Spinal cord (tissue), 10 donors: ENCODE measurements around the gene AIG1. TPM values are rescaled to one million over a fixed set of nuclear protein-coding genes. Genes with fewer than 3 reads are reported as not detected.

ENCODE experiments used
- DNase-seq, 6 donors: peaks; one replicate each; pipeline versions ENCODE4 v3.0.0 to v3.0.0-alpha.2; 2013 to 2015; ENCODE audit warnings: low spot score in 6 of 6, low read depth in 4 of 6
- H3K27ac ChIP-seq: one replicate; pipeline ENCODE4 v1.5.1; 2013; ENCODE audit warnings: low read depth, low read length, control low read depth
- H3K27me3 ChIP-seq: one replicate; pipeline ENCODE4 v1.6.1; 2013; ENCODE audit warnings: low read length; ENCODE audit not compliant: control insufficient read depth, insufficient read depth
- H3K36me3 ChIP-seq: one replicate; pipeline ENCODE4 v1.6.1; 2013; ENCODE audit warnings: low read length; ENCODE audit not compliant: control insufficient read depth, insufficient read depth
- H3K4me1 ChIP-seq: one replicate; pipeline ENCODE4 v1.6.1; 2013; ENCODE audit warnings: low read length; ENCODE audit not compliant: control insufficient read depth, insufficient read depth
- H3K4me3 ChIP-seq: one replicate; pipeline ENCODE4 v1.5.1; 2013; ENCODE audit warnings: low read depth, low read length, control low read depth
- H3K9me3 ChIP-seq: one replicate; pipeline ENCODE4 v1.6.1; 2013; ENCODE audit warnings: low read length; ENCODE audit not compliant: control insufficient read depth, insufficient read depth
- WGBS: methylation state at CpG from one replicate; pipeline ENCODE4 v1.1.5; 2013; ENCODE audit warnings: missing lambda C conversion rate; ENCODE audit not compliant: insufficient coverage; 5-methylcytosine and 5-hydroxymethylcytosine counted together
- polyA plus RNA-seq, 2 donors: library from polyadenylated mRNA; unstranded; fragments of 120-200 nt; gene quantifications; one replicate each; pipeline ENCODE4 v1.2.1, GENCODE V29; 2013; ENCODE audit not compliant: insufficient read length in 2 of 2
- total RNA-seq, 2 donors: library from RNA; depleted of rRNA in 1 of 2; stranded (reverse); fragments of 120-200 nt in 1 of 2; fragments of >200 nt in 1 of 2; gene quantifications; one replicate each; pipeline versions ENCODE4 v1.2.3 to v1.2.4, GENCODE V29; 2013 to 2014
- donor health status: healthy.

Gene AIG1
- total and polyA plus RNA-seq, 4 donors = 56.5 to 72.6 (median 70.3) TPM

DNA sequence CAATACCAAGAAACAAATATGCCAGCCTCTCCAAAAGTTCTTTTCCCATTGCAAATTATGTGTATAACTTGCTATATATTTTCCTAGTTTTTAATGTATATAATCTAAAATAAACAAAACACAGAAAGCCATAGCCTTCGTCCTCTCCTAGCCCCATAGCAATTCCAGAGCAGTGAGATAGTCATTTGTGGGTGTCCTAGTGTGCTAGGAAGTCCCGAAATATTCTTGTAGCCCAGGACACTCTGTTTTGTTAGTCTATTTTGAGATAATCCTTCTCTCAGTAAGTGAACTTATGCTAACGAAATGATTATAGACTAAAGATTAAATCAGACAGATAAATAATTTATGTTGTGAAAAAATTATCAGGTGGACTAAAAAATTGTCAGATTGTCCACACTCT lies 90.7 kb downstream of the AIG1 start:
- H3K4me1 ChIP-seq = no peaks in the 10 kb centered on the region
- no peaks in the 10 kb centered on the region for H3K36me3 ChIP-seq
- DNase-seq = no peak
- H3K9me3 ChIP-seq = no peaks in the 10 kb centered on the region
- H3K27ac ChIP-seq = no peak overlapping the region
- H3K4me3 ChIP-seq = no peak overlapping the region
- no peaks in the 10 kb centered on the region for H3K27me3 ChIP-seq
- whole genome bisulfite sequencing = no CpG with 5 or more reads among the region's 3 CpGs

DNA sequence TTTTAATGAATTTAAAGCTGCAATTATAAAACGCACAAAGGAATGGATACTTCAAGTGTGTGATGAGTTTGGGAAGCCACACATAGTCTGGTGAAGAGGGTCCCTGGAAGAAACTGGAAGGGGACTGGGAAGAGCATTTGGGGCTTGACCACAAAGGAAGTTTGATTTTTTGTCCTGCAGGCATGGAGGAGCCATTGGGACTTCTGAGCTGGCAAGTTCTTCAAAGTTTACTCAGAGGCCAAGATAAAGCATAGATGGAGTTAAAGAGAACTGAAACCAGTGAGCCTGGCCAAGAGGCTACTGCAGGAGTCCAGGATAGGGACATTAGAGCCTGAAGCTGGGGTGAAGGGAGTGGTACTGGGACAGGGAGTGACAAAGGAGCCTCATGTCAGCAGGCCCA lies 95.0 kb downstream of the AIG1 start:
- Histone ChIP-seq H3K27me3 (no peaks in the 10 kb centered on the region), H3K27ac (no peak overlapping the region), H3K9me3 (no peaks in the 10 kb centered on the region), H3K4me1 (no peaks in the 10 kb centered on the region), H3K36me3 (no peaks in the 10 kb centered on the region), H3K4me3 (no peak overlapping the region)
- 100% methylated on average over 1 of the region's 1 CpG for WGBS
- DNase-seq = no peak

DNA sequence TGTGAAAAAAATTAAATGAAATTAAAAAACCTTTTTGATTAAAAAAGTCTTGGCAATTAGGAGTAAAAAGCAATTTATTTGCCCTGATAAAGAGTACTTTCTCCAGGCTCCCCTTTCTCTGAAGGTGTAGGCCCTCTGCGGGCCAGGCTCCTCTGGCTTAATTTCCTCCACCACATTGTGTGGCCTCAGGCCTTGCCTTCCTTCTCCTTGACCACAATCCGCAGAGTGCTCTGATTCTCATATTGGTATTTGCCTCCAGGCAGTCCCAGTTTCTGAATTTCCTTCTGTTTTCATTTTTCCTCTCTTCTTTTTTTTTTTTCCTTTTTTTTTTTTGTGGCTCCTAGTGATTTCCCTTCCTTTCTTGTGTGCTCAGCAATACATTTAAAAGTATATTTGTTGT lies 96.4 kb downstream of the AIG1 start:
- WGBS = 100% methylated on average over 2 of the region's 2 CpGs

DNA sequence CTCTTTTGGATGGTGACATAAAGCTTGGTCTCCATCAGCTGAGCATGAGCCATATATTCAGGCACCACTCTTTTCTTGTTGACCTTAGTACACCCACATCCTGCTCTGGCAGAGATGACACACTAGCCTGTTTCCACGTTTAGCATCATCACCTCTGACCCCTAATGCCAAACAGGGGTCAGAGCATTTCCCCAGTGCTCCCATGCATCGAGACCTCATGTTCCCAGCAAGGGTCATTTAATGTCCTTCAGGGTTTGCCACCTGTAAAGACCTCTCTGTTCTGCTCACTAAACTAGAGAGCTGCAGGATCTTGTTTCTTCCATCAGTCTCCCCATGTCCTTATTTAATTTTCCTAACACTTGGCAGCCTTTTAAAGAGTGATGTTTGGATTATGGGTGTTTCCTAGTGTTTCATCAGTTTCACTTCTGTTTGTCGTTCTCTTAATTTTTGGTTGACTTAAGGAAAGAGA lies 97.5 kb downstream of the AIG1 start:
- 74% methylated on average over 3 of the region's 3 CpGs for WGBS
- no peak overlapping the region for H3K27ac ChIP-seq
- no peaks in the 10 kb centered on the region for H3K27me3 ChIP-seq
- no peaks in the 10 kb centered on the region for H3K4me1 ChIP-seq
- no peaks in the 10 kb centered on the region for H3K36me3 ChIP-seq
- DNase-seq = no peak
- H3K9me3 ChIP-seq = no peaks in the 10 kb centered on the region
- H3K4me3 ChIP-seq = no peak overlapping the region

More for the DNA sequence above, 96.4 kb downstream of the AIG1 start:
- Histone ChIP-seq H3K4me1 (no peaks in the 10 kb centered on the region), H3K36me3 (no peaks in the 10 kb centered on the region), H3K4me3 (no peak overlapping the region), H3K27ac (no peak overlapping the region), H3K27me3 (no peaks in the 10 kb centered on the region), H3K9me3 (no peaks in the 10 kb centered on the region)
- no peak for DNase-seq

DNA sequence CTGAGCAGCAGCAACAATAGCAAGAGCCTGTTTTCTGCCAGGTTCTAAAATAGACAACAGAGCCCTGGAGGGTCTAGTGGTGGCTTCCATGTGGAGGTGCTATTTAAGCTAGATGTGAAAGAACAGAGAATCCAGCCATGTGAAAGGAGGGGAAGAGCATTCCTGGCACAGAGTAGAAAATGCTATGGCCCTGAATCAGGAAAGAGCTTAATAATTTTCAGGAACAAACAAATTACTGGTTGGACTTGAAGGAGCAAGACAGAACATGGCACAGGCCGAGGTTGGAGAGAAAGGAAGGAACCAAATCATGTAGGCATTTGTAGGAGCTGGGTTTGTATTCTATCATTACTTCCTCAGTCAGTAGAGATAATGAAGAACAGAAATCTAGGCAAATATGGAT lies 98.3 kb downstream of the AIG1 start:
- Histone ChIP-seq H3K9me3 (no peaks in the 10 kb centered on the region), H3K27ac (no peak overlapping the region), H3K4me3 (no peak overlapping the region), H3K4me1 (no peaks in the 10 kb centered on the region), H3K36me3 (no peaks in the 10 kb centered on the region), H3K27me3 (no peaks in the 10 kb centered on the region)
- no CpG with 5 or more reads among the region's 1 CpG for WGBS
- DNase-seq = no peak

DNA sequence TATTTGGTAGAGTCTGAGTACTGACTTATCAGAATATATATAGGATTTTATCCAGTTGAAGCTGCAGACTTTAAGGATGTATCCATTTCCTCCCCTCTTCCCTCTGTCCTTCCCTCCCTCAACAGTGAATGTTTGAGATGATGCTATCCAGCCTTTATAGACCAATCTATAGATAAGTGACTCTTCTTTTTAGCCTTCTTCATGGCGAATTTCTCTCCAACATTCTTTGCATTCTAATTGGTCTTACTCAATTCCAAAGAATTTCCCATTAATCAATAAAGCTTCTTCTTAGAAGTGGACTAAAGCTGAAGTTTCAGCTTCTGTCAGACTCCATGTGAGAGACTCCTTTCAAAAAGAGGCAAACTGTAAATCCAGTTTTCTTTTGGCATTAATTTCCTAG lies 99.3 kb downstream of the AIG1 start:
- no peak for DNase-seq
- no peaks in the 10 kb centered on the region for H3K36me3 ChIP-seq
- no peaks in the 10 kb centered on the region for H3K27me3 ChIP-seq
- no peak overlapping the region for H3K4me3 ChIP-seq
- H3K9me3 ChIP-seq = no peaks in the 10 kb centered on the region
- no peaks in the 10 kb centered on the region for H3K4me1 ChIP-seq
- WGBS = no CpG with 5 or more reads among the region's 1 CpG
- no peak overlapping the region for H3K27ac ChIP-seq

DNA sequence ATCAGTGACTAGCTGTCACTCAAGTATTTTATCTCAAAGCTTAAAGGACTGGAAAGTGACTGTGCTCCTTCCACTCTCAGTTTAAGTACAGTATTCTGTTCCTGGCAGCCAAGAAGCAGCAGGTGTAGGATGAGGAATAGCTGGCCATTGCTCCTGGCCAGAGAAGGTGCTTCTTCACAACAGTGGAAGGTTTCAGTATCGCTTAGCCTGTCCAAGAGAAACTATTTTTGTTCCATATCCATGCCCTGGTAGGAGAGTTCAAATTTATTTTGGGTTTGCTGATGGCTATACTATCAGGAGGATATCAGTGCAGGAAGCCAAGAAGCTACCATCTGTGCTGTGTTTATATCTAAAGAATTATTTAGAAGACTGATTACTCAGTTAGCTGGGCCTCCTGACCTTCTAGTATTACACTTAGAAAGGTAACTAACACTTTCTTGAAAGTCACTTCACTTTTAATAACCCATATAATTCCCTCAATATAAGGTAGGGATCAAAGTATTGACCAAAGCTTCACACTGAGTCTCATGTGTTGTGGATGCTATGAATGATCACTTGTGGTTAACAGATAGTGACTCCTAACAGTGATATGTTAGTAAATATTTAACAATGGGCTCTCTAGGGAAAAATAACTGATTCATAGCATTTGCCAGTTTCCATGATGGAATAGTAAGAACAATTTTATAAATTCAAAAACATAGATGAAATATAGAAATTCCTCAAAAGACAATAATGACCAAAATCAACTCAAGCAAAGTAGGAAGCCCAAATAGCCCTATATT lies 99.9 kb downstream of the AIG1 start:
- Histone ChIP-seq H3K36me3 (no peaks in the 10 kb centered on the region), H3K4me1 (no peaks in the 10 kb centered on the region), H3K9me3 (no peaks in the 10 kb centered on the region), H3K4me3 (no peak overlapping the region), H3K27ac (no peak overlapping the region), H3K27me3 (no peaks in the 10 kb centered on the region)
- no CpG with 5 or more reads among the region's 1 CpG for WGBS
- no peak for DNase-seq

DNA sequence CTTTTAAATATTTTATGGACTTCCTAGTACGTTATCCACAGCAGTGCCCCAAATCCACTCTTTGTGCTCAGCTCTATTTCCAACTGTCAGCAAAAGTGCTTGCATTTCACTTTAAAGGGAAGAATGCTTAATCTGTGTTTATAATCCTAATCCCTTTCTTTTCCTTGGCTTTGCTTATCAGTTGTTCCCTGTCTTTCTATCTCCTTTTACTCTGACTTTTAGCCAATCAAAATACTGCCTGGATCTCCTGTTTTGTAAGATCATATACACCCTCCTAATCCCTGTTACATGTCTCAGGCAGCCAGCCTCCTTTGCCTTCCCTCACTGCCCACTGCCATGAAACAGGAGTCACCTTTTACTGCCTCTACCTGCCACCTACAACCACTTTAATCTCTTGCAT lies 102.9 kb downstream of the AIG1 start:
- Histone ChIP-seq H3K4me1 (no peaks in the 10 kb centered on the region), H3K36me3 (no peaks in the 10 kb centered on the region), H3K9me3 (no peaks in the 10 kb centered on the region), H3K27me3 (no peaks in the 10 kb centered on the region), H3K27ac (peak overlapping the region; percentile 6), H3K4me3 (no peak overlapping the region)
- no CpG with 5 or more reads among the region's 1 CpG for WGBS
- no peak for DNase-seq

DNA sequence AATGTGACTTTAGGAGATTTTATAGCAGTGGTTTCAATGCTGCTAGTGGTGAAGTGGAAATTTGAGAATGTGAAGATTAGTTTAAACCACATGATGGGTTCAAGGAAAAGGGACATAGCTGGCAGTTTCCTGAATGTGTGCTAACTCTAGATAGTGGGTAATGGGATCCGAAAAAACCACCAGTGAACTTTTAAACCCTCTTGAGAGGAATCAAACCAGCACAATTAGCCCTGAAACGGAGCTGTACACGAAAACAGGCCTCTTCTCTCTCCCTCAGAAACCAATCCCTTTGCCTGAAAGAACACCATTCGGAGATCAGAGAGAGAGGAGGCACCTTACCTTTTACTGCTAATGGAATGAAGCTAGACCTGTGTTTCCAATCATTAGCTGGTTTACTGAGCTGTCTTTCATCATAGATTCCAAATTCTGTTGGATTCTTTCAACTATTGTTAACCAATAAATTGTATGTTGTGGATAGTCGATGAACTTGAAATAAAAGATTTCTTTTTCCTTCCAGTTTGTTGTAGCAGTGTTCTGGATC lies 103.9 kb downstream of the AIG1 start:
- no peak overlapping the region for H3K27ac ChIP-seq
- no peaks in the 10 kb centered on the region for H3K27me3 ChIP-seq
- no peaks in the 10 kb centered on the region for H3K9me3 ChIP-seq
- no peaks in the 10 kb centered on the region for H3K36me3 ChIP-seq
- WGBS = 33% methylated on average over 2 of the region's 5 CpGs
- no peak for DNase-seq
- no peak overlapping the region for H3K4me3 ChIP-seq
- H3K4me1 ChIP-seq = no peaks in the 10 kb centered on the region

DNA sequence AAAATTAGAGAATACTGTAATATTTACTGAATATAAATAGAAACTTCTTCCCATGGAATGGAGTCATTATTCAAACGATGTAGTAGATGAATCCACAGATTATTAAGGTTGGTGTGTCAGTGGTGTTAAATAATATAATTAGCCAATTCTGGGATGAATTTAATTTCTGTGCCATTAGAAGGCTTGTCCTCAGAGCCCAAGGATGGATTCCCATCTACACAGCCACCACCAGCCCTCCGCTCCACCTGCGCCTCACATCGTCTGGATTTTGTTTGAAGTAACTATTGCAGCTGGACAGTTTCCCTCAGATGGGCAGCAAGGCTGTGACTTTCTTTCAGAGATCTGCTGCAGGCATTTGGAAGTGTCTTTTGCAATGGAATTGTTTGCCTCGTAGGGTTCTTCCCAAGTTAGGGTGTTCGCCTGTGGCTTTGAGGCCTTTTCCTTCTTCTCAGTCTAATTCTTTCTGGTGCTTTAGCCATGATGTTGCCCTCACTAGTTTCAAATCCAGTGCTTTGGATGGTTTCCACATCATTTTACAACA lies 104.7 kb downstream of the AIG1 start:
- no peak for DNase-seq
- Histone ChIP-seq H3K4me1 (no peaks in the 10 kb centered on the region), H3K27me3 (no peaks in the 10 kb centered on the region), H3K4me3 (no peak overlapping the region), H3K36me3 (no peaks in the 10 kb centered on the region), H3K9me3 (no peaks in the 10 kb centered on the region), H3K27ac (no peak overlapping the region)
- WGBS = 96% methylated on average over 4 of the region's 6 CpGs
